ENCODE measurements around the gene CD74. TPM values are rescaled to one million over a fixed set of nuclear protein-coding genes. Genes with fewer than 3 reads are reported as not detected.

CD74 gene
- total and polyA plus RNA-seq, 2 of the 13 experiments (the other 11 are each of a cell fraction or from before 2014, with no cell fraction given): 34.1 to 84.4 TPM

GRCh38 chr5:150357326-150358260 lies 55.1 kb downstream of the CD74 start, which contains the start of gene TCOF1 (continued):
- no peak; a peak in 1 of 4 replicates for TF ChIP-seq NR2F1 (CRISPR knock-in tag; IDR thresholded peaks at IDR 0.05)
- no peak for TF ChIP-seq PAWR (CRISPR knock-in tag; IDR thresholded peaks at IDR 0.05; ENCODE audit: borderline replicate concordance)
- TF ChIP-seq, protein P1, sequence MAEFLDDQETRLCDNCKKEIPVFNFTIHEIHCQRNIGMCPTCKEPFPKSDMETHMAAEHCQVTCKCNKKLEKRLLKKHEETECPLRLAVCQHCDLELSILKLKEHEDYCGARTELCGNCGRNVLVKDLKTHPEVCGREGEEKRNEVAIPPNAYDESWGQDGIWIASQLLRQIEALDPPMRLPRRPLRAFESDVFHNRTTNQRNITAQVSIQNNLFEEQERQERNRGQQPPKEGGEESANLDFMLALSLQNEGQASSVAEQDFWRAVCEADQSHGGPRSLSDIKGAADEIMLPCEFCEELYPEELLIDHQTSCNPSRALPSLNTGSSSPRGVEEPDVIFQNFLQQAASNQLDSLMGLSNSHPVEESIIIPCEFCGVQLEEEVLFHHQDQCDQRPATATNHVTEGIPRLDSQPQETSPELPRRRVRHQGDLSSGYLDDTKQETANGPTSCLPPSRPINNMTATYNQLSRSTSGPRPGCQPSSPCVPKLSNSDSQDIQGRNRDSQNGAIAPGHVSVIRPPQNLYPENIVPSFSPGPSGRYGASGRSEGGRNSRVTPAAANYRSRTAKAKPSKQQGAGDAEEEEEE (CRISPR knock-in tag; IDR thresholded peaks at IDR 0.05; ENCODE audit: borderline replicate concordance): no peak
- no peak for TF ChIP-seq RARG (CRISPR knock-in tag; IDR thresholded peaks at IDR 0.05; ENCODE audit: low read depth)
- no peak for TF ChIP-seq GTF2F1 (IDR thresholded peaks at IDR 0.05; ENCODE audit: low read length)
- TF ChIP-seq ZNF121 (CRISPR knock-in tag; IDR thresholded peaks at IDR 0.05): no peak
- no peak for TF ChIP-seq ZNF780A (CRISPR knock-in tag; IDR thresholded peaks at IDR 0.05)
- peak; percentile 88 for TF ChIP-seq HDAC1 (CRISPR knock-in tag; IDR thresholded peaks at IDR 0.05)
- TF ChIP-seq RERE (CRISPR knock-in tag; IDR thresholded peaks at IDR 0.05; ENCODE audit: low read depth): no peak
- peak; percentile 87 for TF ChIP-seq ZNF777 (CRISPR knock-in tag; IDR thresholded peaks at IDR 0.05)
- no peak for TF ChIP-seq ZNF850 (CRISPR knock-in tag; conservative IDR thresholded peaks at IDR 0.05)
- TF ChIP-seq, protein P2, sequence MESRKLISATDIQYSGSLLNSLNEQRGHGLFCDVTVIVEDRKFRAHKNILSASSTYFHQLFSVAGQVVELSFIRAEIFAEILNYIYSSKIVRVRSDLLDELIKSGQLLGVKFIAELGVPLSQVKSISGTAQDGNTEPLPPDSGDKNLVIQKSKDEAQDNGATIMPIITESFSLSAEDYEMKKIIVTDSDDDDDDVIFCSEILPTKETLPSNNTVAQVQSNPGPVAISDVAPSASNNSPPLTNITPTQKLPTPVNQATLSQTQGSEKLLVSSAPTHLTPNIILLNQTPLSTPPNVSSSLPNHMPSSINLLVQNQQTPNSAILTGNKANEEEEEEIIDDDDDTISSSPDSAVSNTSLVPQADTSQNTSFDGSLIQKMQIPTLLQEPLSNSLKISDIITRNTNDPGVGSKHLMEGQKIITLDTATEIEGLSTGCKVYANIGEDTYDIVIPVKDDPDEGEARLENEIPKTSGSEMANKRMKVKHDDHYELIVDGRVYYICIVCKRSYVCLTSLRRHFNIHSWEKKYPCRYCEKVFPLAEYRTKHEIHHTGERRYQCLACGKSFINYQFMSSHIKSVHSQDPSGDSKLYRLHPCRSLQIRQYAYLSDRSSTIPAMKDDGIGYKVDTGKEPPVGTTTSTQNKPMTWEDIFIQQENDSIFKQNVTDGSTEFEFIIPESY (CRISPR knock-in tag; IDR thresholded peaks at IDR 0.05): no peak
- TF ChIP-seq ZNF205 (CRISPR knock-in tag; IDR thresholded peaks at IDR 0.05): no peak
- TF ChIP-seq CBFB (CRISPR knock-in tag; IDR thresholded peaks at IDR 0.05): no peak; the same call in 1 of the 2 replicates
- TF ChIP-seq SNAPC2 (CRISPR knock-in tag; IDR thresholded peaks at IDR 0.05): no peak
- TF ChIP-seq ZBTB25 (CRISPR knock-in tag; IDR thresholded peaks at IDR 0.05): no peak
- TF ChIP-seq ZNF296 (CRISPR knock-in tag; conservative IDR thresholded peaks at IDR 0.05): no peak

Measured in HepG2 (cell line).